ENCODE results near the gene ACOX3.

Gene ACOX3

GRCh38 chr4:8334786-8335460, 105.6 kb downstream of the ACOX3 start:
- POLR2A ChIA-PET: no interaction called here
- H3K4me1 ChIP-seq (ENCODE audit: control insufficient read depth, insufficient read depth, low read length): no peaks in the 10 kb centered on the region
- no peaks in the 10 kb centered on the region for H3K36me3 ChIP-seq (ENCODE audit: control insufficient read depth in 2 of 2, insufficient read depth in 1 of 2, low read length in 2 of 2)
- TF ChIP-seq ZNF398 (tag by site-specific recombination; IDR thresholded peaks at IDR 0.05) (no peak), HOXC10 (CRISPR knock-in tag; IDR thresholded peaks at IDR 0.05) (no peak), ZNF549 (tag by site-specific recombination; IDR thresholded peaks at IDR 0.05) (no peak), ZBTB49 (tag by site-specific recombination; IDR thresholded peaks at IDR 0.05; ENCODE audit: low read depth) (no peak), ZNF16 (tag by site-specific recombination; IDR thresholded peaks at IDR 0.05; ENCODE audit: low read depth) (no peak), ZNF350 (tag by site-specific recombination; IDR thresholded peaks at IDR 0.05) (no peak), ZNF248 (tag by site-specific recombination; IDR thresholded peaks at IDR 0.05) (no peak), ELK4 (IDR thresholded peaks at IDR 0.05; ENCODE audit: borderline replicate concordance, low read depth, low read length) (no peak), ZNF521 (tag by site-specific recombination; IDR thresholded peaks at IDR 0.05) (no peak), ZNF366 (tag by site-specific recombination; conservative IDR thresholded peaks at IDR 0.05) (no peak)
- no peak overlapping the region for H3K4me3 ChIP-seq (ENCODE audit: low read depth, low read length)
- no peaks in the 10 kb centered on the region for H3K9me3 ChIP-seq (ENCODE audit: control insufficient read depth, insufficient read depth, low read depth, low read length)
- CTCF ChIA-PET: no interaction called here
- H3K27ac ChIP-seq (ENCODE audit: extremely low read depth, low read depth, low read length): no peak overlapping the region

GRCh38 chr4:8333726-8334460, 106.6 kb downstream of the ACOX3 start:
- ChIA-PET CTCF (no interaction called here), POLR2A (no interaction called here)
- no peaks in the 10 kb centered on the region for H3K36me3 ChIP-seq (ENCODE audit: control insufficient read depth in 2 of 2, insufficient read depth in 1 of 2, low read length in 2 of 2)
- no peak for TF ChIP-seq ZNF561 (tag by site-specific recombination; IDR thresholded peaks at IDR 0.05; ENCODE audit: borderline replicate concordance)
- no peak for TF ChIP-seq PRDM10 (tag by site-specific recombination; IDR thresholded peaks at IDR 0.05)
- no peak for TF ChIP-seq ZNF664 (tag by site-specific recombination; IDR thresholded peaks at IDR 0.05)
- no peak for TF ChIP-seq ZNF23 (tag by site-specific recombination; IDR thresholded peaks at IDR 0.05; ENCODE audit: borderline replicate concordance)
- no peak for TF ChIP-seq ZXDB (tag by site-specific recombination; IDR thresholded peaks at IDR 0.05)
- no peak for TF ChIP-seq ZNF157 (tag by site-specific recombination; IDR thresholded peaks at IDR 0.05)
- no peak for TF ChIP-seq PATZ1 (tag by site-specific recombination; IDR thresholded peaks at IDR 0.05)
- no peak for TF ChIP-seq ZBTB8A (tag by site-specific recombination; IDR thresholded peaks at IDR 0.05)

More at GRCh38 chr4:8333726-8334460, 106.6 kb downstream of the ACOX3 start:
- no peaks in the 10 kb centered on the region for H3K9me3 ChIP-seq (ENCODE audit: control insufficient read depth, insufficient read depth, low read depth, low read length)
- H3K4me3 ChIP-seq (ENCODE audit: low read depth, low read length): no peak overlapping the region
- H3K4me1 ChIP-seq (ENCODE audit: control insufficient read depth, insufficient read depth, low read length): no peaks in the 10 kb centered on the region
- H3K27ac ChIP-seq (ENCODE audit: extremely low read depth, low read depth, low read length): no peak overlapping the region
